Measurements from ENCODE around the gene MRPL2. TPM values are rescaled to one million over a fixed set of nuclear protein-coding genes. Genes with fewer than 3 reads are reported as not detected.

Gene MRPL2
- total and polyA plus RNA-seq, 2 of the 4 experiments (the other 2 are of a cell fraction) = 18.1 to 45.9 TPM

GRCh38 chr6:43097098-43097489 lies 37.9 kb upstream of the MRPL2 start:
- H4K8ac ChIP-seq (ENCODE audit: low read depth in 2 of 2, low read length in 2 of 2) = no peak overlapping the region
- no peak for TF ChIP-seq POLR2A (IDR thresholded peaks at IDR 0.05; ENCODE audit: low read depth, low read length)
- TF ChIP-seq, protein P1, sequence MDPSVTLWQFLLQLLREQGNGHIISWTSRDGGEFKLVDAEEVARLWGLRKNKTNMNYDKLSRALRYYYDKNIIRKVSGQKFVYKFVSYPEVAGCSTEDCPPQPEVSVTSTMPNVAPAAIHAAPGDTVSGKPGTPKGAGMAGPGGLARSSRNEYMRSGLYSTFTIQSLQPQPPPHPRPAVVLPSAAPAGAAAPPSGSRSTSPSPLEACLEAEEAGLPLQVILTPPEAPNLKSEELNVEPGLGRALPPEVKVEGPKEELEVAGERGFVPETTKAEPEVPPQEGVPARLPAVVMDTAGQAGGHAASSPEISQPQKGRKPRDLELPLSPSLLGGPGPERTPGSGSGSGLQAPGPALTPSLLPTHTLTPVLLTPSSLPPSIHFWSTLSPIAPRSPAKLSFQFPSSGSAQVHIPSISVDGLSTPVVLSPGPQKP (IDR thresholded peaks at IDR 0.05; ENCODE audit: borderline replicate concordance, low read depth, low read length) = no peak
- TF ChIP-seq SMC3 (IDR thresholded peaks at IDR 0.05; ENCODE audit: low read depth, low read length) = no peak
- TF ChIP-seq BHLHE40 (IDR thresholded peaks at IDR 0.05; ENCODE audit: low read depth, low read length) = no peak
- no peak for TF ChIP-seq NFE2L2 (IDR thresholded peaks at IDR 0.05; ENCODE audit: low read depth, low read length)
- TF ChIP-seq MXI1 (IDR thresholded peaks at IDR 0.05; ENCODE audit: borderline replicate concordance, low read depth, low read length) = no peak
- TF ChIP-seq CHD1 (IDR thresholded peaks at IDR 0.05; ENCODE audit: low read depth, low read length) = no peak
- TF ChIP-seq RFX5 (IDR thresholded peaks at IDR 0.05; ENCODE audit: low read depth, low read length) = no peak
- TF ChIP-seq RCOR1 (IDR thresholded peaks at IDR 0.05; ENCODE audit: insufficient replicate concordance, low read length) = no peak
- TF ChIP-seq, protein P2, sequence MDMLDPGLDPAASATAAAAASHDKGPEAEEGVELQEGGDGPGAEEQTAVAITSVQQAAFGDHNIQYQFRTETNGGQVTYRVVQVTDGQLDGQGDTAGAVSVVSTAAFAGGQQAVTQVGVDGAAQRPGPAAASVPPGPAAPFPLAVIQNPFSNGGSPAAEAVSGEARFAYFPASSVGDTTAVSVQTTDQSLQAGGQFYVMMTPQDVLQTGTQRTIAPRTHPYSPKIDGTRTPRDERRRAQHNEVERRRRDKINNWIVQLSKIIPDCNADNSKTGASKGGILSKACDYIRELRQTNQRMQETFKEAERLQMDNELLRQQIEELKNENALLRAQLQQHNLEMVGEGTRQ (IDR thresholded peaks at IDR 0.05; ENCODE audit: low read depth, low read length) = no peak
- H4K20me1 ChIP-seq (ENCODE audit: insufficient read depth, low read length) = peaks cover 49% of the 10 kb centered on the region
- peak overlapping the region; percentile 46 for H3K27ac ChIP-seq (ENCODE audit: insufficient read depth, low read length)
- 0 out of 2 replicates have a peak overlapping the region, but pooled peaks have one; percentile 0 for H2AK5ac ChIP-seq (ENCODE audit: low read depth, low read length)
- in situ Hi-C loops (cut with MboI; ENCODE audit: low sequenced_read_pairs) = no loop called here
- H4K5ac ChIP-seq (ENCODE audit: low read depth, low read length) = no peak overlapping the region
- no TSS peak for BruUV-seq (replicated peaks)
- H2BK15ac ChIP-seq (ENCODE audit: low read depth, low read length) = no peak overlapping the region
- H3K9me1 ChIP-seq (ENCODE audit: insufficient read depth, low read length) = peaks cover 21% of the 10 kb centered on the region
- no peak overlapping the region for H2BK120ac ChIP-seq (ENCODE audit: low read depth, low read length)
- no peak overlapping the region; the same call in 1 of the 2 replicates for H3K14ac ChIP-seq (replicated peaks; ENCODE audit: low read depth, low read length)
- H3K9ac ChIP-seq (ENCODE audit: low read depth, low read length) = no peak overlapping the region
- dilution Hi-C loops (cut with HindIII; ENCODE audit: low sequenced_read_pairs, unreplicated experiment) = no loop called here
- peak overlapping the region; percentile 31 for H3K4me2 ChIP-seq (ENCODE audit: low read depth, low read length)
- H2BK20ac ChIP-seq (ENCODE audit: low read depth, low read length) = no peak overlapping the region
- peak overlapping the region; percentile 75 for H2AFZ ChIP-seq (replicated peaks; ENCODE audit: low read length, poor library complexity)
- peak overlapping the region; percentile 46 for H2BK5ac ChIP-seq (ENCODE audit: low read depth, low read length, poor library complexity, severe bottlenecking)
- ChIA-PET POLR2A (ENCODE audit: unreplicated experiment) (interaction anchor here (0.7 kb wide), 1 partner anchor 28 kb away, joined by 3 read pairs; no protein-coding TSS in a partner anchor), CTCF (interaction anchor here (1.0 kb wide), 1 partner anchor 47 kb away, joined by 3 read pairs; no protein-coding TSS in a partner anchor)
- no peaks in the 10 kb centered on the region for H3K36me3 ChIP-seq (ENCODE audit: control insufficient read depth, insufficient read depth, low read length)
- peak overlapping the region; percentile 13 for H2AK9ac ChIP-seq (replicated peaks; ENCODE audit: low read depth, low read length, poor library complexity)
- H3K4ac ChIP-seq (ENCODE audit: low read depth, low read length) = peak overlapping the region; percentile 24
- H3K9me3 ChIP-seq (ENCODE audit: control insufficient read depth, insufficient read depth, low read length) = no peaks in the 10 kb centered on the region
- WGBS, 2 experiments (ENCODE audit: extremely low coverage in 2 of 2, insufficient read length in 1 of 2) = 47% methylated on average over 2 of the region's 5 CpGs; no CpG with 5 or more reads in 1 of the 2 experiments
- H3K4me1 ChIP-seq (ENCODE audit: control insufficient read depth, insufficient read depth, low read length) = peaks cover 23% of the 10 kb centered on the region
- H3K18ac ChIP-seq (ENCODE audit: low read depth, low read length) = no peak overlapping the region
- no peak overlapping the region; the same call in 1 of the 2 replicates for H3K23ac ChIP-seq (ENCODE audit: low read depth, low read length)
- no peak overlapping the region for H3K4me3 ChIP-seq (ENCODE audit: insufficient read depth, low read depth, low read length)
- intact Hi-C loops (cut with micrococcal nuclease) = no loop called here
- ATAC-seq (ENCODE audit: low read depth) (no peak; the same call in 1 of the 2 replicates), DNase-seq (no peak)
- H4K91ac ChIP-seq (ENCODE audit: insufficient read depth, low read depth, low read length) = no peak overlapping the region
- H3K79me1 ChIP-seq (ENCODE audit: low read depth in 1 of 2, low read length in 2 of 2) = peaks cover 34 to 77% of the 10 kb centered on the region in 2 experiments
- no peak overlapping the region for H3K56ac ChIP-seq (ENCODE audit: extremely low read depth, insufficient read depth, low read length)
- no peaks in the 10 kb centered on the region for H3K27me3 ChIP-seq (ENCODE audit: control insufficient read depth, insufficient read depth, low read length)
